Ramos (cell line): ENCODE measurements around the gene CFAP141.
"Not testable (repeated sequence)": the region's sequence is repeated elsewhere in the genome, so short reads cannot be mapped to it uniquely, and the experiment has no call there.

Source experiments
- in situ Hi-C: fragments of 300-500 bp; cut with MboI; formaldehyde crosslinking; loops from one replicate; pipeline ENCODE4 v1.14.3; 2022; ENCODE audit warnings: low sequenced_read_pairs; ENCODE audit not compliant: unreplicated experiment

Gene CFAP141

DNA sequence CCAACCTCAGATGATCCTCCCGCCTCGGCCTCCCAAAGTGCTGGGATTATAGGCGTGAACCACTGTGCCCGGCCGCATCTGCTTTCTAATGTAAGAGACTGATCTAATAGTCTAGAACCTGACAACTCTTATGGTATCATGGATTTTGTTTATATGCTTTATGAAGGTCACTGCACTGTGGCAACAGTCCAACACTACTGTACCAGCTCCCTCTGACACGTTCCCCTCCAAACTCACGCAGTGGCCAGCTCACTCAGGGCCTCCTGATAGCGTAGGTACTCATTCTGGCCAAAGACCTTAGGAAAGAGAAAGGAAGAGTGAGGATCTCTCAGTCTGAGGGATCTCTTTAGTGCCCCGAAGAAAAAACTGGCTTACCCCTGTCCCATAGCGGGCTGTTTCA, 6.0 kb upstream of the CFAP141 start:
- in situ Hi-C loops, result no loop called here

DNA sequence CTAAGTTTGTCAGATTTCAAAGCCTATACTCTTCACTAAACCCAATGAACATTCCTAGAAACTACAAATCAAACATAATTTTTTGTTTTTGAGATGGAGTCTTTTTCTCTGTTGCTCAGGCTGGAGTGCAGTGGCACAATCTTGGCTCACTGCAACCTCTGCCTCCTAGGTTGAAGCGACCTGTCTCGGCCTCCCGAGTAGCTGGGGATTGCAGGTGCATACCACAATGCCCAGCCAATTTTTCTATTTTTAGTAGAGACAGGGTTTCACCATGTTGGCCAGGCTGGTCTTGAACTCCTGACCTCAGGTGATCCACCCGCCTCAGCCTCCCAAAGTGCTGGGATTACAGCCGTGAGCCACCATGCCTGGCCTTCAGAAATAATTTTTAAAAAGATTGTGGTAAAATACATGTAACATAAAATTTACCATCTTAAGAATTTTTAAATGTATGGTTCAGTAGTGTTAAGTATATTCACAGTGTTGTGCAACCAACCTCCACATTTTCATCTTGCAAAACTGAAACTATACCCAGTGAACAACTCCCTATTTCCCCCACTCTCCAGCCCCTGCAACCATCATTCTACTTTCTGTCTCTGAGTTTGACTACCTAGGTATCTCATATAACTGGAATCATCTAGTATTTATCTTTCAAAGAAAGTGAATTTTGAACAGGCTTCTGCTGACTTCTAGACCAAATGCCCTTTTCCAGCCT, 2.7 kb upstream of the CFAP141 start:
- in situ Hi-C loops, result no loop called here

DNA sequence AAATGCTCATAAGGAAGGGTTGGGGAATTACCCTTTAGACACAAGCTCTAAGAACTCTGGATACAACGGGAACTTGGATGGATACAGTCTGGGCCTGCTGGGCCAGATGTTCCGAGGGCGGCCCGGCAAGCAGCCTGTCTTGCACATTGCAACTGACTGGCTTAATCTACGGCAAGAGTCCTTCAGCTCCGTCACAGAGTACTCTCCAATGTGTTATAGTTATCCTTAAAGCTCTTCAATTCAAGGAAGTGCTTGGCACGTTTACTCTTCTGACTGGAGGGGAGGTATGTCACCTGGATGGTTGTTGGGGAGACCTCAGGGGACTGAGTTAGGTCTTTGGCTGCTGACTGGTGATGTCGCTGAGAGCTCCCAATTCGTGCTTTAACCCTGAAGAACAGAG, 1.1 kb upstream of the CFAP141 start:
- in situ Hi-C loops, result no loop called here

DNA sequence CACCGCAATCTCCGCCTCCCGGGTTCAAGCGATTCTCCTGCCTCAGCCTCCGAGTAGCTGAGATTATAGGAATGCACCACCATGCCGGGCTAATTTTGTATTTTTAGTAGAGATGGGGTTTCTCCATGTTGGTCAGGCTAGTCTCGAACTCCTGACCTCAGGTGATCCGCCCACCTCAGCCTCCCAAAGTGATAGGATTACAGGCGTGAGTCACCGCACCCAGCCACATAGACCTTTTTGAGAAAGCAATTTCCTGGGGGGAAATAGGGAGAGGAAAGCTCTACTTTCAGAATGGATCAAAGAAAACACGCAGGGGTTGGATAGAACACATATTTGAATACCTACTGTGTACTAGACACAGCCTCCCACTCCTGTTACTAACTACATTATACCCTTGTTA, 355 bp downstream of the CFAP141 start:
- in situ Hi-C loops, result not testable (repeated sequence)

DNA sequence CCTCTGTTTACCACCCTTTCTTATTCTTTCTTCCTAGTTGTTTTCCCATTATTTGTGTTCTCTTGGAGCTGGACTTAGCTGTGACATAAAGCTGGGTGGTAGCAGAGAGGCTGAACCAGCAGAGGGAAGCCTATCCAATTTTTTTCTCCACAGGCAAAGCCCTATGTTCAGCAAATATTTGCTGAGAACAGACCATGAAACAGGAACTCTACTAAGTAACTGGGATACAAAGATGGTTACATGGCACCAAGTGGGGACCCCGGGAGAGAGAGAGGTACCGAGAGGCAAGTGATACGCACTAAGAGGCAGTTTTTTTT, 6.6 kb downstream of the CFAP141 start:
- in situ Hi-C loops, result no loop called here

DNA sequence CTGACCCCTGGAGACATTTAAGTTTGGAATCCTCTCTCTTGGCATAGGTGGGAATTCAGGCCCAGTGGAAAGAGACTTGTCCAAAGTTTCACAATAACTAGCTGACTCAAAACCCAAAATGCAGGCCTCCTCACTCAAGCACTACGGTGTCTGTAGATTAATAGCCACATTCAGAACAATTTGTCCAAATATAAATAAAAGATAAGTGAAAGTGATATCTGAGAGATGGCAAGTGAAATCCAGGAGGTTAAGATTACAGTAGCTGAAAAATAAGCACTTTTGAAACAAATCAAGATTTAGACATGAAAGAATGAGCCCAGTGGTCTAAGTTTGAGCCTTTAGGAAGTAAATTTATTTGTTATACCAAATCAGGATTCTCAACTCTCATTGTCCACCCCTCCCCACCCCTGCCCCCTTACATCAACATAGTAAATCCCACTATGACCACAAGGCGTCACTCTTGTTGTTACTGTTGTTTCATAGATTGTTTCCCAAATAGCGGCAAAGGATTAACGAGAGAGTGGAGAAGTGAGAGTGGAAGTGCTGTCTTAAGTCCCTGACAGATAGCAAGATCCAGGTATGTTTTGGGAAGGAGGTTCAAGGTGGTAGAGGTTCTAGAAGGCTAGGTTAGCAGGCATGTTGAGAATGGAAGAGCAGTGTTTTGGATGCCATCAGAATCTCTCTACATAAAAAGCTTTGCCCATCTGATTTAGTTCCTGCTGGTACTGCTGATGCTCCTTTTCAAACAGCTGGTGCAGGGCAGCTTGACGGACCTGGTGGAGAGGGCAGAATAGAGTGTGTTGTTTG, 7.2 kb downstream of the CFAP141 start:
- in situ Hi-C loops, result no loop called here

DNA sequence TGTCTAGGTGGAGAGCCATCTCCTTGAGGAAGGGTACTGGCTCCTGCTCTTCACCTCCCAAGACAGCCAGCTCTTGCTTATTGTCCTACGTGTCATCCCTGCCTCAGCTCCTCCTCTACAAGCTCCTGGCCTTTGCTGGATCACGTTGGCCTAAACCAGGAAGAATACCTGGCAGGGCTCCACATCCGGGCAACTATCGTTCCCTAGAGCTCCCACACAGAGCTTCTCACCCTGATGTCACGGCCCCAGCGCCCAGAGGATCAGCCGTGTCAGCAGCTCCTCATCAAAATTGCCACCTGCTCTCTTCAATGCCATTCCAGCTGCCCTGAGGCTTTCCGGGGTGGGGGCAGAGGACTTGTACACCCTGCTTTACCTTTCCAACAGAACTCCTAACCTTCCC, 12.3 kb downstream of the CFAP141 start:
- in situ Hi-C loops, result loop anchor here (5.0 kb wide), 1 partner anchor 78 kb away; the partner anchor contains the start of gene HAX1

DNA sequence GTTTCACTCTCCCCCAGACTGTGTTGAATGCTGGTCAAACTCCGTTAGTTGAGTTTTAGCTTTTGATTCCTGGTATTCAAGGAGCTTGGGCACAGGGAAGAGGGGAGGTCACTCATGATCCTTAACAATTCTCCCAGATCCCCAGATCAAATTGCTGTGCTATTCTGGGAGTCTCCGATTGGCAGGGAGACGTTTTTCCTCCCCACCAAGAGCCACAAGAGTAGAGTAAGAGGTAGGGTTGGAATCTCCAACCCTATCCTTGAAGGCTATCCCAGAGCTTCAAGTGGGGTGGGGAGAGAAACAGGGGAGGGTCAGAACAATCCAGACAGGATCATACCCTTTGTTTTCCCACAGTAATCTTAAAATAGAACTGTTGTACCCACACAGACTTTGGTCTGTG, 13.7 kb downstream of the CFAP141 start:
- in situ Hi-C loops, result loop anchor here (5.0 kb wide), 1 partner anchor 80 kb away; the partner anchor contains the start of gene HAX1

DNA sequence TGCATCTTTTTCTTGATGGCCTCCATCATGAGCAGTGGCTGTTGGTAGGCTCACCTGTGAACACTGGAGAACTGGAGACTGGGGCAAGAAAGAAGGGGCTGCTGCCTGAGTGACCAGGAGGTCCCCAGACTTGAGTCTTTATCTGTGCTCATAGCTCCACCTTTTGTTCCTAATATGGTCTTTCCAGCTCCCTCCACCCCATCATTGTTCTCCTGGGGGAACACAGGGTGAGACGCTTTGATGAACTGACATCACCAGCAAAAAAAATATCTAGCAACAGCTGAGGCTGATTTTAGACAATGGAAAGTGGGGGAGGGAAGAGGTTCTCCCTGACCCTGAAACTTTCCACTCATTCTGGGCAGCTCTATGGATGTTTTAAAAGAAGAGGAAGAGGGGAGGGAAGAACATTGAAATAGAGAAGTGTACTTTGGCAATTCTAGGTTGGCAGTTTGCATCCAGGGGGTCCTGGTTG, 14.1 kb downstream of the CFAP141 start, which contains the start of gene TPM3:
Gene TPM3, minus strand, starts transcription at position 111 of the 472 bp plus-strand sequence. Its CDS starts 82 bp downstream, at position 29.
- in situ Hi-C loops, result loop anchor here (5.0 kb wide), 1 partner anchor 80 kb away; the partner anchor contains the start of gene HAX1

DNA sequence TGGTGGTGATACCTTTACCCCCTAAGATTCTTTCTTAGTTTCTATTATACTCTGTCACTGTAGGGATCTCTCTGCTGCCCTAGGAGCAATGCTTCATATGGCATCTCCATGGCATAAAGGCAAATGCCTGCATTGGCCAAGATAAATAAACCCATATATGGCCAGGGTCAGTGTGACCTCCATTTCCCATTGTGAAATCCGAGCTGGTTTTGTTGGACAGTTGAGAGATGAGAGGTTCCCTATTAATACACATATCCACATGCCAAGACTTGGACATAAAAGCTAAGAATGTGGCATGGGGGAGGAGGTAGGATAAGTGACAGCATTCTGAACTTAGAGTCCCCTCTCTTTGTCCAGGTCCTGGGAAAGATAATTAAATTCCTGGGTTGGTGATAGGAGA, 15.6 kb downstream of the CFAP141 start:
- in situ Hi-C loops, result loop anchor here (5.0 kb wide), 1 partner anchor 82 kb away; the partner anchor contains the start of gene HAX1

DNA sequence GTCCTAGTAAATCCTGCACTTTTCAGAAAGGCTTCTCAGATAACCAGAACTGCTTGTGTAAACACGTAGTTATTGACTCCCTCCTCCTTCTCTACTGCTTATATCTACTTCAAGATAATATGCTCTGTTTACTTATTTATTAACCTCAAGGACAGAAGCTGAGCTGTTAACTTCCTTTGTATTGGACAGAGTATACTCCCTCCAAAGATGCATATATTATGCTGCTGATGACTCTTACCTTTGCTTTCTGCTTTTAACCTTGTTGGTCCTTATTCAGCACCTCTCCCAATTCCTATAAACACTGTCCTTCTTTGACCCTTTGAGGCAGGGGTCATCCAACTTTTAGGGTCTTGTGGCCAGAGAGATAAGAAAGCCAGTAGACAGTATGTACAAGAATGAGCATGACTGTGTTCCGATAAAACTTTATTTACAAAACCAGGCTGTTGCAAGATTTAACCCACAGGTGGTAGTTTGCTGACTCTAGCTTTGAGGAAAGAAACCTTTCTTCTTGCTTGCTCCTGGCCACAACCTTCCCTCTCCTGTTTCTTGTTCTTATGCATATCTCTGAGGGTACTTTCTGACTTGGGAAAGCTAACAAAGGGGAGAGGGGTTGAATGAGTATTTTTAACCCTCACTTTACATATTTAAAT, 19.2 kb downstream of the CFAP141 start:
- in situ Hi-C loops, result loop anchor here (5.0 kb wide), 1 partner anchor 150 kb away; no protein-coding TSS in a partner anchor

DNA sequence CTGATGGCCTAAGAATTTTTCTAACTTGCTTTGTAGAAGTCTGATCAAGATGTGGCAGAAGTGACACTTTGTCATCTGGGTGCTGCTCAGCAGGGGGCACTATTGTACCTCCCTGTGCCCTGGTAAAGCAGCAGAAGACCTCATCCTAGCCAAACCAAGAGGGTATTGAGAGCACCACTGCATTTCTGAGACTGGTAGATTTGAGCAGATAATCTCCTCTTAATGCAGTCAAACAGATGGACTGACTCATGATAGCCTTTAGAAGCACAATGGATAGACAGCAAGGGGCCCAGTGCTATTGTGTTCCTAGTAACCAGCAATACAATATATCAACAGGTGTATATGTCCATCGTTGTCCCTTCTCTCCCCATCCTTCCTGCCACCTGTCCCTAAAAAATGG, 20.0 kb downstream of the CFAP141 start:
- in situ Hi-C loops, result loop anchor here (5.0 kb wide), 1 partner anchor 151 kb away; no protein-coding TSS in a partner anchor

DNA sequence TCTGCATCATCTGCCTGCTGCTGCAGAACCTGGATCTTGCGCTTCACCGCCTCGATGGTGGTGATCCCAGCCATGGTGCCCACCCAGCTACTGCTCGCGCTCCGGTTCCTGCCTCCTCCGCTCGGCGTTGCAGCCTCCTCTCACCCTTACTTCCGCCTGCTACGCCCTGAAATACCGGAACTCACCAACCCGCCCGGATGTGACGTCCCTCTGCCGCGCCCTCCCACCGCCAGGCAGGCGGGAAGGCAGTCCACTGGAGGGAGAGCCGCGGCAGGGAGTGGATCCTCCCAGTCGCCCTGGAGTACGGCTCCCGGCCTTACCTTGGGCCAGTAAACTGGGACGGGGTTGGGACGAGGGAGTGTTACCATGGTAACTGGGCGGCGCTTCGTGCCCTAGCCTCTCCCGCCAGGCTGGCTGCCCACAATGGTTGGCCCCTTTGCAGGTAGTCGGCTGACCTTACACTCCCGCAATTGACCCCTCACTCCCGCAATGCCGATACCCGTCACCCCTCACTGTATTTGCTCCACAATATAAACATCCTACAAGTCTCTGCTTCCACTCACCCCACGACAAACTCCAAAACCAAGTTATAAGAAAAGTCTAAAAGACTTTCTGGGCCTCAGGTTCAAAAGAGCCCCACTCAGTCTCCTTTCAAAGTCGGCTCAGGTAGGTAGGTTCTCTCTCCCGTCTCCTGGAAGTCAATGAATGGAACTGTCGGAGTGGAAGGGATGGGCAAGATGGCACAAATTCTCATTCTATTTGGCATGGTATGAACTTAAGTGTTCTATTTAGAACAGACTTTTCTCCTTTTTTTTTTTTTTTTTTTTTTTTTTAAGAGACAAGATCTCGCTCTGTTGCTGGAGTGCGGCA, 22.9 kb downstream of the CFAP141 start:
- in situ Hi-C loops, result no loop called here

DNA sequence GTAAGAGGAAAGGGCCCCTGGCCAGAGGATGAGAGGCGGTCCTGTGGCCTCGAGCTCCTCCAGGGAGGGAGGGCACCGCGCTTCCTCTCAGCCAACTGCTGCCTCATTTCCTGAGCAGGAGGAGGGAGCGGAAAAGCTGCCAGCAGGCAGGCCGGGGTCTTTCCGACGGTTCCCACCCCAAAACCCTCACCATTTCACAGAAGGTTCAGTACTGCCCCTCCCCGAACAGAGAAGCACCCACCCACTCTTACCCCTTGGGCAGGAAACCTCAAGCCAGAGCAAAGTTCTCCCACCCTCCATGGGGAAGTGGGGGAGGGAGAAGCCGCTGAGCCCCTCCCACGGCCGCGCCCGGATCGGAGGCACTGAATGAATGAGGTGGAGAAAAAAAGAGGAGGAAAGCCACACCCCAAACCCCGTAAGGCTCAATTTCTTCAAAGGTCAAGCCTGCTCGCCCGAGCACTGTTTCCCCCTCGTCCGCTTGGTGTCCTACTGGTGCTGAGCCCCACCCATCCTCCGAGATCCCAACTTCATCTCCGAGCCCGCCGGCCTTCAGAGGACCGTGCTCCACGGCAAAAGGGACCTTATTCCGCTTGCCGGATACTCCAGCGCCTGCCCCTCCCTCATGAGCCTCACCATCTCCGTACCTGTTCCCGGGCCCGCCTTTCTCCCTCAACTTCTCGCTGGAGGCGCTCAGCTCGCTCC, 23.6 kb downstream of the CFAP141 start:
- in situ Hi-C loops, result no loop called here

DNA sequence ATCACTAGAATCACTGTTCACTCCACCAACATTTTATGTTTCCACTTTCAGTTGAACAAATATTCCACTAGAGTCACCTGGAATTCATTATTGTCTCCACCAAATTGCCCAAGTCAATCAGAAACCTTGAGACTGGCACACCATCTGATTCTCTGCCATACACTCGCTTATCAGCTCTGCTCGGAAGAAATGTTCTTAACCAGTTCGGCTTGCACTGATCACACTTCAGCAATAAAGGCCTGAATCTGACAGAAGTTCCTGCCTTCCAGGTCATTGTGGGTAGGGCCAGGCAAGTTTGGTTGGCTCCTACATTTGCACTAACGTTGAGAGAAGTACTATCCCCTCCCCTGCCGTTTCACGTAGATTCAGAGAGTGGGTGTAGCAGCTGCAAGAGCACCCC, 24.2 kb downstream of the CFAP141 start:
- in situ Hi-C loops, result no loop called here

DNA sequence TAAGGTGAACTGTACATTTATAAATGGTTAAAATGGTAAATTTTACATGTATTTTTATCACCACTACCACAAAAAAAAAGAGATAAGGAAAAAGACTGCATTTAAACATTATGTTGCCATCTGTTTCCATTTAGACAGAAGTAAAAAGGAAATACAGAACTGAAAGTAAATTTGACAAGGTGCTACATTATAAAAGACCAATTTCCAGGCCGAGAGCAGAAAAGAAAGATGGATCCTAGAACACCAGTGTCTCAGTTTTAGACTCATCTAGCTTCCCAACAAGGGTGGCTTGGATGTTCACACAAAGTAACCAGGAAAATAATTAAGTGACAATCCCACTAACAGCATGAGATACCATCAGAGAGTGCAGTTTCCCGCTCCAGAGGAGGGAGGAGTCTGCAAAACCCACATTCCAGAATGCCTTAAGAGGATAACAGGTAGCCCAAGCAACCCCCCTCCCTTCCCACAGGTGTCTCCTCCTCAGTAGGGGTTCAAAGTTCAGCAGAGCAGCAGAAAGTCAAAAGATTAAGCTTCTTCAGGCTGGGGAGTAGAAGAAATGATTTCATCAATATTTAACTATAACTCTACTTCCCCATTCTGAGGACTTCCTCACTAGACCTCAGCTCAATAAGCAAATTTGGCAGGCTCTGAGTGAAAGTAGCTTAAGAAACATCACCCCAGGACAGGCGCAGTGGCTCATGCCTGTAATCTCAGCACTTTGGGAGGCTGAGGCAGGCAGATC, 26.0 kb downstream of the CFAP141 start:
- in situ Hi-C loops, result no loop called here

DNA sequence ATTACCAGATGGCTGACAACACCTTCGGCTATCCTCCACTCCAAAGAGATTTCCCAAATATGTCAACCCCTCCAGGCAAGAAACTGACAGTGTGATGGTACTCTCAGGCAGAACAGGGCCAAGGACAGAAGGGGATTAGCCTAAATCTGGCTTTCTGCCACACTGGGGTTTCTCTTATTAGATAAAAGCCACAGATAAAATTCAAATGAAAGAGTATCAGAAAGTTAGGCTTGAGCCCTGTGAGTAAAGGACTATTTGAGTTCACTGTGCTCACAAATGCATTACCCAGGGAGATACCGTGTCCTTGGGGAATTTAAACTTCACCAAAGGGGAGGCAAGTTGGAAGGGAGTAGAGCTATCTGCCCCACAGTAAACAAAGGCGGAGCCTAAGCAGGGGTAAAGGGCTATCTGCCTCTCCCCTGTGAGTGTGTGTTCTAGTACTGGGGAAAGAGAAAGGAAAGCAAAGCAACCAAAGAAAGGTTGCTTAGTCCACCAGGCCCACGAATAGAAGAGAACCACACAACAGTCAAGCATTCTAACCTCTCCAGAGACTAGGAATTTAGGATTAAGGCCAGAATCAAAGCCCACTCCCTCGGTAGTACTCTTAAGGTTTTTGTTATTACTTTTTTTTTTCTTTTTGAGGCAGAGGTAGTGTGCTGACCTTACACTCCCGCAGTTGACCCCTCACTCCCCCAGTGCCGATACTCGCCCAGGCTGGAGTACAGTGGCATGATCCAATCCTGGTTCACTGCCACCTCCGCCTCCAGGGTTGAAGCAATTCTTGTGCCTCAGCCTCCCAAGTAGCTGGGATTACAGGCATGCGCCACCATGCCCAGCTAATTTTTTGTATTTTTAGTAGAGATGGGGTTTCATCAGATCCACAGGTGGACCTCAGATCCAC, 27.0 kb downstream of the CFAP141 start:
- in situ Hi-C loops, result no loop called here

DNA sequence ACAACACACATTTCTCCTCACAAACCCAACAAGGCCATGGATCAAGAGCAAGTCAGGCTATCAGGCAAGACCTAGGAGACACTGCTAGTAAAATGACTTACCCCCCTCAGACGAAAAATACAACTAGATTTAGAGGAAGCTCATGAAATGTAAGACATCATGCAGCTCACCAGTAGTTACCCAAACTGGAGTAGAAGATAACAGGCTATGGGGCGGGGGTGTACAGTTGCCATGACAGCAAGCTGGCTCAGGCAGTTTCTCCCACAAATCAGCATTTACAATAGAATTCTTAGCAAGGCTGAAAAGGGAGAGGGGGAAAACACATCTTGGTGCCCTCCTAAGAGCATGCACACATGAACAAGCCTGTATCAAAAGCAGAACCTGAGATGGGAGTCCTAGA, 28.1 kb downstream of the CFAP141 start:
- in situ Hi-C loops, result no loop called here
